Esophagus muscularis mucosa (tissue), 4 donors: ENCODE results near the gene EEPD1. TPM values are rescaled to one million over a fixed set of nuclear protein-coding genes. Genes with fewer than 3 reads are reported as not detected.

Source experiments
- DNase-seq: peaks from one replicate; pipeline ENCODE4 v3.0.0-alpha.2; 2017; ENCODE audit errors: extremely low spot score
- H3K27ac ChIP-seq, 4 donors: fragments of 200-600 bp; sonication (generic); replicated peaks in 1 of 4; 1 replicate in 3 of 4; 2 replicates in 1 of 4; pipeline ENCODE4 v1.5.1; 2016 to 2019; ENCODE audit warnings: mild to moderate bottlenecking in 1 of 4
- H3K27me3 ChIP-seq, 4 donors: fragments of 200-600 bp; sonication (generic); one replicate each; pipeline versions ENCODE4 v1.5.1 to v1.6.0; 2016 to 2019
- H3K36me3 ChIP-seq, 4 donors: fragments of 200-600 bp; sonication (generic); one replicate each; pipeline ENCODE4 v1.5.1; 2016 to 2019
- H3K4me1 ChIP-seq, 4 donors: fragments of 200-600 bp; sonication (generic); one replicate each; pipeline ENCODE4 v1.5.1; 2016 to 2019
- H3K4me3 ChIP-seq, 4 donors: fragments of 200-600 bp; sonication (generic); 1 replicate in 2 of 4; 2 replicates in 2 of 4; pipeline ENCODE4 v1.5.1; 2016 to 2019; ENCODE audit warnings: mild to moderate bottlenecking in 4 of 4, moderate library complexity in 1 of 4
- H3K9me3 ChIP-seq, 4 donors: fragments of 200-600 bp; sonication (generic); 1 replicate in 3 of 4; 2 replicates in 1 of 4; pipeline ENCODE4 v1.5.1; 2016 to 2019
- EP300 ChIP-seq: sonication (generic); formaldehyde crosslinking; IDR thresholded peaks from one replicate; pipeline ENCODE4 v1.6.1; 2017; ENCODE audit warnings: antibody characterized with exemption
- POLR2A ChIP-seq: fragments of 450-650 bp; IDR thresholded peaks from one replicate; pipeline ENCODE4 v1.6.1; 2017; ENCODE audit warnings: antibody characterized with exemption, moderate library complexity, mild to moderate bottlenecking, low read depth
- POLR2AphosphoS5 ChIP-seq, 2 donors: sonication (generic); formaldehyde crosslinking; IDR thresholded peaks; one replicate each; pipeline ENCODE4 v1.6.1; 2017; ENCODE audit warnings: antibody characterized with exemption in 2 of 2
- WGBS: methylation state at CpG from one replicate; pipeline ENCODE4 v1.1.5; 2018; 5-methylcytosine and 5-hydroxymethylcytosine counted together
- intact Hi-C: fragments of 100-400 bp; cut with DNase I; formaldehyde crosslinking; loops from one replicate; pipeline ENCODE4 v1.15.1; 2023
- total RNA-seq, 4 donors: library from RNA; depleted of rRNA; stranded (reverse); fragments of >200 nt; gene quantifications; one replicate each; pipeline versions ENCODE4 v1.1.0 to v1.2.1, GENCODE V29; 2016
- TF ChIP-seq, protein P1 (sequence below), 3 experiments: fragments of 200-600 bp in 2 of 3; fragments of 450-650 bp in 1 of 3; sonication (generic) in 2 of 3; IDR thresholded peaks; one replicate each; pipeline ENCODE4 v1.5.1; 2017 to 2019; ENCODE audit warnings: antibody characterized with exemption in 3 of 3, mild to moderate bottlenecking in 2 of 3, moderate library complexity in 1 of 3

Gene EEPD1
- total RNA-seq, 4 donors from 2014 or later: 18.7 to 27.9 (median 26.6) TPM

DNA sequence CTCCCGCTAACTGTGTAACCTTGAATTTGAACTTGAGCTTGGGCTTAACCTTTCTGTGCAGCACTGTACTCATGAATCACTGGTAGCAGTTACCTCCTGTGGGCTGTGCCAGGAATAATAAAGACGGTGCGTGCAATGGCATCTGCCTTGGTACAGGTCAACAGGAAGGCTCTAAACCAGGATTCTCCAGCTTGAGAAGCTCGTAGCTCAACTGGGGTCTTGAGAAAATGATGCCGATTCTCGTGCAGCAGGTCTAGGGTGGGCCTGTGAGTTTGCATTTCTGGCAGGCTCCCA is 124.1 kb downstream of the EEPD1 start:
- no peak overlapping the region for H3K4me3 ChIP-seq
- H3K27ac ChIP-seq: peak overlapping the region in 1 of 4 donors; percentile 10
- DNase-seq: no peak
- H3K36me3 ChIP-seq: no peaks in the 10 kb centered on the region
- no peaks in the 10 kb centered on the region for H3K9me3 ChIP-seq
- no peaks in the 10 kb centered on the region for H3K27me3 ChIP-seq
- intact Hi-C loops: no loop called here
- 69% methylated on average over 6 of the region's 6 CpGs for WGBS
- TF ChIP-seq POLR2A: no peak
- no peak for TF ChIP-seq EP300
- TF ChIP-seq, protein P1, sequence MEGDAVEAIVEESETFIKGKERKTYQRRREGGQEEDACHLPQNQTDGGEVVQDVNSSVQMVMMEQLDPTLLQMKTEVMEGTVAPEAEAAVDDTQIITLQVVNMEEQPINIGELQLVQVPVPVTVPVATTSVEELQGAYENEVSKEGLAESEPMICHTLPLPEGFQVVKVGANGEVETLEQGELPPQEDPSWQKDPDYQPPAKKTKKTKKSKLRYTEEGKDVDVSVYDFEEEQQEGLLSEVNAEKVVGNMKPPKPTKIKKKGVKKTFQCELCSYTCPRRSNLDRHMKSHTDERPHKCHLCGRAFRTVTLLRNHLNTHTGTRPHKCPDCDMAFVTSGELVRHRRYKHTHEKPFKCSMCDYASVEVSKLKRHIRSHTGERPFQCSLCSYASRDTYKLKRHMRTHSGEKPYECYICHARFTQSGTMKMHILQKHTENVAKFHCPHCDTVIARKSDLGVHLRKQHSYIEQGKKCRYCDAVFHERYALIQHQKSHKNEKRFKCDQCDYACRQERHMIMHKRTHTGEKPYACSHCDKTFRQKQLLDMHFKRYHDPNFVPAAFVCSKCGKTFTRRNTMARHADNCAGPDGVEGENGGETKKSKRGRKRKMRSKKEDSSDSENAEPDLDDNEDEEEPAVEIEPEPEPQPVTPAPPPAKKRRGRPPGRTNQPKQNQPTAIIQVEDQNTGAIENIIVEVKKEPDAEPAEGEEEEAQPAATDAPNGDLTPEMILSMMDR (IDR thresholded peaks at IDR 0.05): no peak
- no peak for TF ChIP-seq POLR2AphosphoS5 (IDR thresholded peaks at IDR 0.05)
- H3K4me1 ChIP-seq: peaks cover 46 to 91% (median 86%) of the 10 kb centered on the region in 4 donors

- Histone ChIP-seq H3K36me3 (no peaks in the 10 kb centered on the region), H3K4me1 (peaks cover 46 to 87% (median 84%) of the 10 kb centered on the region in 4 donors), H3K4me3 (no peak overlapping the region), H3K9me3 (no peaks in the 10 kb centered on the region), H3K27me3 (no peaks in the 10 kb centered on the region), H3K27ac (peak overlapping the region in 2 of 4 donors; percentile 32 to 76)
- peak; percentile 62 for DNase-seq
- WGBS: 79% methylated on average over 6 of the region's 7 CpGs
- intact Hi-C loops: no loop called here
- TF ChIP-seq, protein P1 (IDR thresholded peaks at IDR 0.05): no peak
- TF ChIP-seq POLR2A (no peak), EP300 (no peak), POLR2AphosphoS5 (IDR thresholded peaks at IDR 0.05) (no peak)
These were observed 125.1 kb downstream of the EEPD1 start for GRCh38 chr7:36278069-36278619.

DNA sequence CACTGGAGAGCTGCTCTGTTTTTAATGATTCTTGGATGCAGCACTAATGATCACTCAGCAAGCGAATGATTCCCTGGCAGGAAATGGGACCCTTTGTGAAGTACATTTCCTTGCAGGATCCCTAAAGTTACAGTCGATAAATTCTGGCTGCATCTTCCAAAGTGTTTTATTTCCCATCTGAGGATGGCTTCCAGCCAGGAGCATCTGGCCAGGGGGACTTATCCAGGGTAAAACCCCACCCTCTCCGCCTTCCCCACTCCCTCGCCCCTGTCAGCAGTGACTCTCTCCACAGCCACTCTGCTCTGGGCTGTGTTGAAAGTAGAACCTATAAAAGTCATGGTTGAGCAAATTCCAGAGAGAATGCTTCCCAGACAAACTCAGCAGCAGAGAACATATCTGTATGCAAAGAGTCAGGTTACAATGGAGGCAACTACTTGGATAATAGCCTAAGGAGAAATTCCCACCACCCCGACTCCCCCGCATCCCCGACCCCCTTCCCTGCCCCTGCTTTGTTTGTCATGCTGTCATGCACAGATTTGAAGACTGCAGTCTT is 125.6 kb downstream of the EEPD1 start:
- peak overlapping the region in 3 of 4 donors; percentile 32 to 76 (median 61) for H3K27ac ChIP-seq
- H3K4me1 ChIP-seq: peaks cover 46 to 86% (median 78%) of the 10 kb centered on the region in 4 donors
- no peak for TF ChIP-seq POLR2AphosphoS5 (IDR thresholded peaks at IDR 0.05)
- TF ChIP-seq, protein P1 (IDR thresholded peaks at IDR 0.05): no peak
- TF ChIP-seq POLR2A: no peak
- TF ChIP-seq EP300: no peak
- H3K27me3 ChIP-seq: no peaks in the 10 kb centered on the region
- intact Hi-C loops: no loop called here
- H3K4me3 ChIP-seq: no peak overlapping the region
- H3K9me3 ChIP-seq: no peaks in the 10 kb centered on the region
- no peaks in the 10 kb centered on the region for H3K36me3 ChIP-seq
- peak; percentile 57 for DNase-seq
- WGBS: 32% methylated on average over 7 of the region's 7 CpGs

GRCh38 chr7:36279200-36279925 is 126.3 kb downstream of the EEPD1 start:
- peaks cover 46 to 80% (median 74%) of the 10 kb centered on the region in 4 donors for H3K4me1 ChIP-seq
- no peak overlapping the region for H3K4me3 ChIP-seq
- no peaks in the 10 kb centered on the region for H3K27me3 ChIP-seq
- no peak for TF ChIP-seq POLR2A
- TF ChIP-seq EP300: no peak
- TF ChIP-seq, protein P1 (IDR thresholded peaks at IDR 0.05): no peak
- no peak for TF ChIP-seq POLR2AphosphoS5 (IDR thresholded peaks at IDR 0.05)
- no peaks in the 10 kb centered on the region for H3K9me3 ChIP-seq
- H3K36me3 ChIP-seq: no peaks in the 10 kb centered on the region
- peak overlapping the region in 3 of 4 donors; percentile 61 to 77 (median 76) for H3K27ac ChIP-seq
- intact Hi-C loops: no loop called here
- DNase-seq: no peak
- 95% methylated on average over 8 of the region's 9 CpGs for WGBS
